ENCODE measurements around the gene BTBD7.

DNA sequence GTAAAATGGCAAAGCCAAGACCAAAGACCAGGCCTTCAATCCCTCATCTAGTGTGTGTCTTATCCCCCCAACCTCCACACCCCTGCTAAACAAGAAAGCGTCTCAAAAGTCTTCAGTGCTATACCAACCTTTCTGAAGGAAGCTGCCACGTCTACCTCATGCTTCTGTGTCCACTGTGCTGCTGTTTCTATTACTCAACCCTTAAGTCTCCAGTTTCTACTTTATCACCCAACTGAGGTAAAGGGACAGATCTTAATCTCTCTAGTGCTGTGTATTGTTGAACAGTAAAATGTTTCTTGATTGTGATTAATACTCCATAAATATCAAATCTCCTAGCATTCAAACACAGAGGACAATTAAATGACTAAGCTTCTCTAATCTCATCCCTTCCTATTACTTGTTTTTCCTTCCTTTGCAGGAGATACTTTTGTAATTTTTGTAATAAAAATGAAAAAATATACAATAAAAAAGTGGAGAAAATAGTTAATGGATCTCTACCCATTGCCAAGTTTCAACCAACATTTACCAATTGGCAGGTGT is 23.3 kb downstream of the BTBD7 start:
- TF ChIP-seq GATA2 (IDR thresholded peaks at IDR 0.05; ENCODE audit: low read depth, low read length) (no peak), GATA3 (IDR thresholded peaks at IDR 0.05; ENCODE audit: low read depth, low read length) (no peak)

Data from SH-SY5Y (cell line).